ENCODE data around the gene CAPN5. TPM values are rescaled to one million over a fixed set of nuclear protein-coding genes. Genes with fewer than 3 reads are reported as not detected.

Gene CAPN5
- total RNA-seq, 1 experiment from 2014 or later = 30.9 TPM

GRCh38 chr11:77171885-77172665 is 105.3 kb downstream of the CAPN5 start:
- no peak for DNase-seq (ENCODE audit: low spot score)

- no peak for DNase-seq (ENCODE audit: low spot score)
Observed at GRCh38 chr11:77172666-77172982, 105.9 kb downstream of the CAPN5 start.

- no peak for DNase-seq (ENCODE audit: low spot score)
Observed at GRCh38 chr11:77173494-77173893, 106.7 kb downstream of the CAPN5 start.

GRCh38 chr11:77174559-77174958 is 107.8 kb downstream of the CAPN5 start:
- no peak for DNase-seq (ENCODE audit: low spot score)

- no peak for DNase-seq (ENCODE audit: low spot score)
Observed at GRCh38 chr11:77175021-77175842, 108.5 kb downstream of the CAPN5 start.

Other genes starting within 250 kb of the CAPN5 start
- 7.1 and 13.4 TPM in 2 replicates for gene ACER3, start 206.1 kb upstream of the CAPN5 start, total RNA-seq (2014; rRNA removed; shearing (Covaris generic))
- 0.61 and 1.4 TPM in 2 replicates for gene B3GNT6, start 32.6 kb upstream of the CAPN5 start, total RNA-seq (2014; rRNA removed; shearing (Covaris generic))
- gene OMP, start 35.9 kb downstream of the CAPN5 start, total RNA-seq (2014; rRNA removed; shearing (Covaris generic)) = 2.8 TPM in 1 of 2 replicates, not detected in the other
- gene MYO7A, start 61.3 kb downstream of the CAPN5 start, total RNA-seq (2014; rRNA removed; shearing (Covaris generic)) = 1.9 and 2.3 TPM in 2 replicates
- not detected in 2 replicates for gene GDPD4, start 234.7 kb downstream of the CAPN5 start, total RNA-seq (2014; rRNA removed; shearing (Covaris generic))